ENCODE measurements around the gene CACNA1A.

Gene CACNA1A

GRCh38 chr19:13350072-13350471, 156.2 kb downstream of the CACNA1A start:
- Histone ChIP-seq H4K20me1 (ENCODE audit: insufficient read depth, low read length) (no peaks in the 10 kb centered on the region), H3K9ac (ENCODE audit: low read length) (no peak overlapping the region), H3K4me3 (ENCODE audit: low read length) (no peak overlapping the region), H2AFZ (ENCODE audit: low read length) (no peak overlapping the region), H3K27ac (ENCODE audit: low read length) (no peak overlapping the region), H3K79me2 (ENCODE audit: low read length) (no peaks in the 10 kb centered on the region), H3F3A (ENCODE audit: insufficient read depth, low read length) (no peaks in the 10 kb centered on the region), H3K27me3 (replicated peaks; ENCODE audit: insufficient read depth, low read length) (peaks cover 48% of the 10 kb centered on the region), H3K36me3 (replicated peaks; ENCODE audit: insufficient read depth, low read length) (no peaks in the 10 kb centered on the region), H3K4me1 (ENCODE audit: low read length) (no peaks in the 10 kb centered on the region), H3K4me2 (ENCODE audit: low read depth, low read length) (no peak overlapping the region), H3K9me3 (replicated peaks; ENCODE audit: insufficient read depth, low read length) (no peaks in the 10 kb centered on the region), H3K9me2 (replicated peaks; ENCODE audit: insufficient read depth, low read length) (no peaks in the 10 kb centered on the region)
- TF ChIP-seq CTCF (IDR thresholded peaks at IDR 0.05; ENCODE audit: low read length) (no peak), EZH2 (optimal IDR thresholded peaks at IDR 0.05; ENCODE audit: low read depth, low read length) (no peak), EZH2phosphoT487 (IDR thresholded peaks at IDR 0.05; ENCODE audit: low read length) (no peak)
- DNase-seq = no peak

- H3K79me2 ChIP-seq (ENCODE audit: low read length) = no peaks in the 10 kb centered on the region
- no peak for DNase-seq
- H3K4me1 ChIP-seq (ENCODE audit: low read length) = no peaks in the 10 kb centered on the region
- no peaks in the 10 kb centered on the region for H3K36me3 ChIP-seq (replicated peaks; ENCODE audit: insufficient read depth, low read length)
- no peak overlapping the region for H3K4me3 ChIP-seq (ENCODE audit: low read length)
- no peaks in the 10 kb centered on the region for H3K9me3 ChIP-seq (replicated peaks; ENCODE audit: insufficient read depth, low read length)
- peaks cover 27% of the 10 kb centered on the region for H3K27me3 ChIP-seq (replicated peaks; ENCODE audit: insufficient read depth, low read length)
- no peaks in the 10 kb centered on the region for H4K20me1 ChIP-seq (ENCODE audit: insufficient read depth, low read length)
- H3K27ac ChIP-seq (ENCODE audit: low read length) = no peak overlapping the region
- H3K4me2 ChIP-seq (ENCODE audit: low read depth, low read length) = no peak overlapping the region
- no peaks in the 10 kb centered on the region for H3K9me2 ChIP-seq (replicated peaks; ENCODE audit: insufficient read depth, low read length)
- H3F3A ChIP-seq (ENCODE audit: insufficient read depth, low read length) = no peaks in the 10 kb centered on the region
- no peak overlapping the region for H2AFZ ChIP-seq (ENCODE audit: low read length)
- H3K9ac ChIP-seq (ENCODE audit: low read length) = no peak overlapping the region
- TF ChIP-seq CTCF (IDR thresholded peaks at IDR 0.05; ENCODE audit: low read length) = no peak
- no peak for TF ChIP-seq EZH2phosphoT487 (IDR thresholded peaks at IDR 0.05; ENCODE audit: low read length)
- no peak for TF ChIP-seq EZH2 (optimal IDR thresholded peaks at IDR 0.05; ENCODE audit: low read depth, low read length)
Observed at GRCh38 chr19:13347367-13347766, 158.9 kb downstream of the CACNA1A start.

- Histone ChIP-seq H3K4me2 (ENCODE audit: low read depth, low read length) (no peak overlapping the region), H3K27me3 (replicated peaks; ENCODE audit: insufficient read depth, low read length) (peaks cover 35% of the 10 kb centered on the region), H3K36me3 (replicated peaks; ENCODE audit: insufficient read depth, low read length) (no peaks in the 10 kb centered on the region), H3K4me3 (ENCODE audit: low read length) (no peak overlapping the region), H4K20me1 (ENCODE audit: insufficient read depth, low read length) (no peaks in the 10 kb centered on the region), H3K9me3 (replicated peaks; ENCODE audit: insufficient read depth, low read length) (no peaks in the 10 kb centered on the region), H3K79me2 (ENCODE audit: low read length) (no peaks in the 10 kb centered on the region), H3K9ac (ENCODE audit: low read length) (no peak overlapping the region), H2AFZ (ENCODE audit: low read length) (no peak overlapping the region), H3K4me1 (ENCODE audit: low read length) (no peaks in the 10 kb centered on the region), H3K9me2 (replicated peaks; ENCODE audit: insufficient read depth, low read length) (no peaks in the 10 kb centered on the region), H3F3A (ENCODE audit: insufficient read depth, low read length) (no peaks in the 10 kb centered on the region), H3K27ac (ENCODE audit: low read length) (no peak overlapping the region)
- no peak for DNase-seq
- TF ChIP-seq EZH2 (optimal IDR thresholded peaks at IDR 0.05; ENCODE audit: low read depth, low read length) (no peak), EZH2phosphoT487 (IDR thresholded peaks at IDR 0.05; ENCODE audit: low read length) (no peak), CTCF (IDR thresholded peaks at IDR 0.05; ENCODE audit: low read length) (no peak)
Observed at GRCh38 chr19:13343514-13343913, 162.8 kb downstream of the CACNA1A start.

Data from MM.1S (cell line).